Mucosa of stomach (tissue), 1 donor: ENCODE measurements around the gene HSPA1L.

Experiments used
- H3K27me3 ChIP-seq: one replicate; pipeline ENCODE4 v1.7.0; 2013; ENCODE audit warnings: mild to moderate bottlenecking, low read length; ENCODE audit not compliant: control insufficient read depth, insufficient read depth
- H3K36me3 ChIP-seq: one replicate; pipeline ENCODE4 v1.7.0; 2013; ENCODE audit warnings: low read length; ENCODE audit not compliant: control insufficient read depth, insufficient read depth
- H3K4me1 ChIP-seq: one replicate; pipeline ENCODE4 v1.7.0; 2013; ENCODE audit warnings: mild to moderate bottlenecking, low read length; ENCODE audit not compliant: control insufficient read depth, insufficient read depth
- H3K4me3 ChIP-seq: one replicate; pipeline ENCODE4 v1.7.0; 2013; ENCODE audit warnings: low read length
- H3K9ac ChIP-seq: one replicate; pipeline ENCODE4 v1.7.0; 2013; ENCODE audit warnings: mild to moderate bottlenecking, low read length, moderate library complexity
- H3K9me3 ChIP-seq: one replicate; pipeline ENCODE4 v1.7.0; 2013; ENCODE audit warnings: mild to moderate bottlenecking, low read length, moderate library complexity; ENCODE audit not compliant: control insufficient read depth
- donor health status: Pancreatic carcinoma.

The HSPA1L gene

GRCh38 chr6:31784098-31784925 lies 30.8 kb downstream of the HSPA1L start:
- Histone ChIP-seq H3K27me3 (no peaks in the 10 kb centered on the region), H3K4me1 (no peaks in the 10 kb centered on the region), H3K9me3 (no peaks in the 10 kb centered on the region), H3K36me3 (peaks cover 22% of the 10 kb centered on the region), H3K4me3 (no peak overlapping the region), H3K9ac (no peak overlapping the region)

- Histone ChIP-seq H3K4me3 (no peak overlapping the region), H3K27me3 (no peaks in the 10 kb centered on the region), H3K9ac (no peak overlapping the region), H3K36me3 (peaks cover 22% of the 10 kb centered on the region), H3K4me1 (peaks cover 8% of the 10 kb centered on the region), H3K9me3 (no peaks in the 10 kb centered on the region)
These were observed 32.8 kb downstream of the HSPA1L start for GRCh38 chr6:31782126-31782855.

GRCh38 chr6:31781244-31782125 lies 33.6 kb downstream of the HSPA1L start:
- H3K9ac ChIP-seq, result no peak overlapping the region
- no peak overlapping the region for H3K4me3 ChIP-seq
- H3K27me3 ChIP-seq, result no peaks in the 10 kb centered on the region
- peaks cover 16% of the 10 kb centered on the region for H3K4me1 ChIP-seq
- H3K36me3 ChIP-seq, result peaks cover 22% of the 10 kb centered on the region
- H3K9me3 ChIP-seq, result no peaks in the 10 kb centered on the region

- Histone ChIP-seq H3K4me1 (peaks cover 24% of the 10 kb centered on the region), H3K36me3 (peaks cover 22% of the 10 kb centered on the region), H3K9ac (no peak overlapping the region), H3K9me3 (no peaks in the 10 kb centered on the region), H3K4me3 (no peak overlapping the region), H3K27me3 (no peaks in the 10 kb centered on the region)
These were observed 34.4 kb downstream of the HSPA1L start for GRCh38 chr6:31780507-31781243.

GRCh38 chr6:31779908-31780307 lies 35.2 kb downstream of the HSPA1L start:
- Histone ChIP-seq H3K4me1 (peaks cover 32% of the 10 kb centered on the region), H3K9me3 (no peaks in the 10 kb centered on the region), H3K4me3 (no peak overlapping the region), H3K9ac (no peak overlapping the region), H3K27me3 (no peaks in the 10 kb centered on the region), H3K36me3 (peaks cover 16% of the 10 kb centered on the region)

- Histone ChIP-seq H3K9ac (no peak overlapping the region), H3K4me3 (no peak overlapping the region), H3K36me3 (peaks cover 11% of the 10 kb centered on the region), H3K9me3 (no peaks in the 10 kb centered on the region), H3K4me1 (peaks cover 33% of the 10 kb centered on the region), H3K27me3 (no peaks in the 10 kb centered on the region)
These were observed 35.8 kb downstream of the HSPA1L start for GRCh38 chr6:31778999-31779885.

- H3K36me3 ChIP-seq, result peaks cover 7% of the 10 kb centered on the region
- H3K4me1 ChIP-seq, result peaks cover 33% of the 10 kb centered on the region
- H3K9ac ChIP-seq, result no peak overlapping the region
- no peaks in the 10 kb centered on the region for H3K9me3 ChIP-seq
- H3K27me3 ChIP-seq, result no peaks in the 10 kb centered on the region
- no peak overlapping the region for H3K4me3 ChIP-seq
These were observed 36.9 kb downstream of the HSPA1L start for GRCh38 chr6:31778193-31778592.

- no peaks in the 10 kb centered on the region for H3K9me3 ChIP-seq
- peak overlapping the region; percentile 89 for H3K9ac ChIP-seq
- H3K4me3 ChIP-seq, result no peak overlapping the region
- H3K4me1 ChIP-seq, result peaks cover 37% of the 10 kb centered on the region
- no peaks in the 10 kb centered on the region for H3K27me3 ChIP-seq
- H3K36me3 ChIP-seq, result peaks cover 7% of the 10 kb centered on the region
These were observed 37.4 kb downstream of the HSPA1L start for GRCh38 chr6:31777667-31778050.

GRCh38 chr6:31776989-31777666 lies 38.0 kb downstream of the HSPA1L start, which contains the start of gene VWA7:
Gene VWA7, minus strand, starts transcription at chr6:31777328. Its CDS starts 549 bp downstream, at chr6:31776779.
- peak within 1 kb of the TSS; percentile 89 for H3K9ac ChIP-seq
- peaks cover 7% of the 10 kb centered on the region for H3K36me3 ChIP-seq
- peaks cover 38% of the 10 kb centered on the region for H3K4me1 ChIP-seq
- H3K27me3 ChIP-seq, result no peaks in the 10 kb centered on the region
- H3K4me3 ChIP-seq, result peak within 1 kb of the TSS; percentile 60
- H3K9me3 ChIP-seq, result no peaks in the 10 kb centered on the region

- Histone ChIP-seq H3K4me3 (peak overlapping the region; percentile 60), H3K27me3 (no peaks in the 10 kb centered on the region), H3K4me1 (peaks cover 38% of the 10 kb centered on the region), H3K9me3 (no peaks in the 10 kb centered on the region), H3K36me3 (peaks cover 7% of the 10 kb centered on the region), H3K9ac (peak overlapping the region; percentile 89)
These were observed 38.5 kb downstream of the HSPA1L start for GRCh38 chr6:31776485-31776988.
